Transverse colon (tissue), 4 donors: ENCODE measurements around the gene IL1RAPL1.

Experiments
- CTCF ChIP-seq, 5 experiments: fragments of 200-600 bp in 3 of 5; fragments of 450-650 bp in 2 of 5; sonication (generic) in 3 of 5; IDR thresholded peaks; 1 replicate in 2 of 5; 2 replicates in 3 of 5; pipeline ENCODE4 v1.5.1; 2016 to 2017; ENCODE audit warnings: antibody characterized with exemption in 5 of 5, inconsistent platforms in 3 of 5, mild to moderate bottlenecking in 2 of 5, moderate library complexity in 1 of 5
- POLR2AphosphoS5 ChIP-seq, 3 donors: sonication (generic); formaldehyde crosslinking; IDR thresholded peaks; one replicate each; pipeline ENCODE4 v1.6.1; 2016; ENCODE audit warnings: antibody characterized with exemption in 3 of 3

GRCh38 chrX:29542152-29542551, 954.9 kb downstream of the IL1RAPL1 start:
- no peak for TF ChIP-seq CTCF (IDR thresholded peaks at IDR 0.05)
- no peak for TF ChIP-seq POLR2AphosphoS5 (IDR thresholded peaks at IDR 0.05)
